GM12873 (cell line): ENCODE measurements around the gene ZNF22.

Source experiments
- TF ChIP-seq, protein P1 (sequence below): IDR thresholded peaks from 2 replicates; pipeline ENCODE4 v1.5.1; 2012; ENCODE audit warnings: low read depth, mild to moderate bottlenecking, moderate library complexity, low read length, control low read depth; ENCODE audit not compliant: insufficient read depth; ENCODE audit errors: missing control alignments

ZNF22 gene

GRCh38 chr10:44974628-44975430 is 25.9 kb upstream of the ZNF22 start:
- TF ChIP-seq, protein P1, sequence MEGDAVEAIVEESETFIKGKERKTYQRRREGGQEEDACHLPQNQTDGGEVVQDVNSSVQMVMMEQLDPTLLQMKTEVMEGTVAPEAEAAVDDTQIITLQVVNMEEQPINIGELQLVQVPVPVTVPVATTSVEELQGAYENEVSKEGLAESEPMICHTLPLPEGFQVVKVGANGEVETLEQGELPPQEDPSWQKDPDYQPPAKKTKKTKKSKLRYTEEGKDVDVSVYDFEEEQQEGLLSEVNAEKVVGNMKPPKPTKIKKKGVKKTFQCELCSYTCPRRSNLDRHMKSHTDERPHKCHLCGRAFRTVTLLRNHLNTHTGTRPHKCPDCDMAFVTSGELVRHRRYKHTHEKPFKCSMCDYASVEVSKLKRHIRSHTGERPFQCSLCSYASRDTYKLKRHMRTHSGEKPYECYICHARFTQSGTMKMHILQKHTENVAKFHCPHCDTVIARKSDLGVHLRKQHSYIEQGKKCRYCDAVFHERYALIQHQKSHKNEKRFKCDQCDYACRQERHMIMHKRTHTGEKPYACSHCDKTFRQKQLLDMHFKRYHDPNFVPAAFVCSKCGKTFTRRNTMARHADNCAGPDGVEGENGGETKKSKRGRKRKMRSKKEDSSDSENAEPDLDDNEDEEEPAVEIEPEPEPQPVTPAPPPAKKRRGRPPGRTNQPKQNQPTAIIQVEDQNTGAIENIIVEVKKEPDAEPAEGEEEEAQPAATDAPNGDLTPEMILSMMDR = peak; percentile 83

GRCh38 chr10:44975431-44976331 is 25.0 kb upstream of the ZNF22 start:
- TF ChIP-seq, protein P1 = no peak

- TF ChIP-seq, protein P1 = no peak
Observed at GRCh38 chr10:44976352-44977198, 24.1 kb upstream of the ZNF22 start.

DNA sequence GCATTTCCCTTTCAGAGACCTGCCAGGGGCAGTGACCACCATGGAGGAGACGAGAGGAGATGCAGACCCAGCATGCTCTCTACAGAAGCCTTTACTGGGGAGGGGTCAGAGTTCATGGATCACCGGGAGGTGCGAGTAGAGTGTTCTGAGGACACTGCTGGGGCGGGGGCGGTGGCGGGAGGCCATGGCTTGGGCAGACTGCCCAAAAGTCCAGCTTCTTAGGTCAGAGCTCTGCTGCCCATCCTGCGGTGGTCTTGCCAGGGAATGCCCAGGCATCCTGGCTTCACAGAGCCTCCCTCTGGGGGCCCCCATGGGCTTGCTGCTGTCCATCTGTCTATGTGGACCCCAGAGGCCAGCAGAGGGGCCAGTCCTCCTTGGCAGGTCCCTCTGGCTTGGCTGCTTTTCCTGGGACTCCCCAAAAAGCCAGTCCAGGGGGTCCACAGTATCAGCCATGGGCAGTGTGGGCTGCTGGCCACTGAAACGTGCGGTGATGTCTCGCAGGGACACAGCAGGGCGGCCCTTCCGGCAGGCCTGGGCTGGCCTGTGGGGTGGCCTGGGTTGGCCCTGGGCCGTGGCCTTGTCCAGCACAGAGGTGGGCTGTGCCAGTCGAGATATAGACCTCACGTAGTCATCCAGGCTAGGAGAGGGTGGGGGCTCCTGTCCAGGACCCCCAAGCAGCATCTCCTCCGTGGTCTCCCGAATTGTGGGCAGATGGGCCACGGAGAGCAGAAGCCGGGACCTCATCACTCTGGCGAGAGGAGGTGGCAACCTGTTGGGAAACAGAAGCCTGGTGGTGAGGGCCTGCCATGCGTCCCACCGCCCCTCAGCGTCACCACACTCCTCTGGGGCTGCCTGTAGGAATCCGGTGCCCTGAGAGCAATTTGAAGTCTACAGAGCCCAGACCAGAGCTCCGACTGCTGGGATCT is 23.2 kb upstream of the ZNF22 start:
- TF ChIP-seq, protein P1 = no peak

DNA sequence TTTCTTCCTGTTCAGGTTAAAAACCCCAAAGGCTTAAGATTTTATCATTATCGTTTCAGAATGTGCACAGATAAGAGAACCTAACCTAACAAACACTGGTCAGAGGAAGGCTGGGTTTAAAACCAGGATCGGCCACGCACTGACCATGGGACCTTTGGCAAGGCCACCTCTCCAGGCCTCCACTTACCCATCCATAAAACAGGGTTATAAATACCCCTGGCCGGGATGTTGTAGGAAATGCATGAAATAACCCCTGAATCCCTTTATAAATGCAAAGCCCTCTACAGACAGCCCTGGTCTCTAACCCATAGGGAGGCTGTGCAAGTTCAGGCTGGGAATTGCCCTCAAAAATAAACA is 22.5 kb upstream of the ZNF22 start:
- TF ChIP-seq, protein P1 = no peak

GRCh38 chr10:44978570-44979280 is 22.0 kb upstream of the ZNF22 start, which contains the start of gene DEPP1:
DEPP1 (minus strand) TSS chr10:44978809; CDS start chr10:44978030, 779 bp downstream.
- TF ChIP-seq, protein P1 = no peak
